ENCODE measurements around the gene CALD1. TPM values are rescaled to one million over a fixed set of nuclear protein-coding genes. Genes with fewer than 3 reads are reported as not detected.

CALD1 gene
- total RNA-seq, 1 experiment from 2014 or later = 107 TPM

- no peak for DNase-seq
- Histone ChIP-seq H4K5ac (ENCODE audit: insufficient read length, low read depth, low read length) (no peak overlapping the region), H2AK5ac (ENCODE audit: insufficient read length, low read length) (no peak overlapping the region), H3K27ac (ENCODE audit: insufficient read length, low read depth, low read length) (no peak overlapping the region), H4K91ac (ENCODE audit: insufficient read length, low read depth, low read length) (no peak overlapping the region), H3K9ac (ENCODE audit: extremely low read depth, insufficient read length, low read length) (no peak overlapping the region), H2BK20ac (ENCODE audit: low read depth, low read length, poor library complexity, severe bottlenecking) (no peak overlapping the region), H3K4me1 (ENCODE audit: insufficient read depth, low read length) (no peaks in the 10 kb centered on the region; the same call in 1 of the 2 replicates), H3T11ph (ENCODE audit: low read length) (no peak overlapping the region), H2BK12ac (ENCODE audit: insufficient read length, low read depth, low read length) (no peak overlapping the region), H4K8ac (replicated peaks; ENCODE audit: insufficient read length, low read depth, low read length) (no peak overlapping the region), H3K14ac (ENCODE audit: insufficient read depth, low read length) (no peak overlapping the region), H3K23ac (ENCODE audit: insufficient read length, low read depth, low read length) (no peak overlapping the region), H3K18ac (ENCODE audit: insufficient read length, low read depth, low read length) (no peak overlapping the region), H2BK15ac (ENCODE audit: low read depth, low read length) (no peak overlapping the region), H2BK5ac (ENCODE audit: insufficient read length, low read length) (no peak overlapping the region), H3K56ac (ENCODE audit: insufficient read length, low read depth, low read length) (no peak overlapping the region), H3K27me3 (ENCODE audit: insufficient read depth, low read length) (no peaks in the 10 kb centered on the region), H3K79me2 (ENCODE audit: insufficient read depth, low read length) (no peaks in the 10 kb centered on the region), H3K79me1 (ENCODE audit: insufficient read depth, low read depth, low read length, poor library complexity, severe bottlenecking) (no peaks in the 10 kb centered on the region), H4K20me1 (ENCODE audit: control insufficient read depth, insufficient read depth, insufficient read length) (no peaks in the 10 kb centered on the region), H3K9me3 (ENCODE audit: control insufficient read depth, low read depth, low read length) (no peaks in the 10 kb centered on the region), H2BK120ac (ENCODE audit: low read depth, low read length, poor library complexity, severe bottlenecking) (no peak overlapping the region), H2AFZ (ENCODE audit: low read length) (no peak overlapping the region), H3K4me2 (ENCODE audit: insufficient read depth, insufficient read length, low read length) (no peak overlapping the region), H3K23me2 (ENCODE audit: insufficient read length, low read depth, low read length, poor library complexity, severe bottlenecking) (peaks cover 2% of the 10 kb centered on the region), H3K4ac (ENCODE audit: low read depth, low read length) (no peak overlapping the region)
- H3K36me3 Mint-ChIP-seq (ENCODE audit: insufficient read depth in 1 of 3, low read depth in 3 of 3) = peaks cover 2 to 32% (median 7%) of the 10 kb centered on the region in 3 experiments
- no peak for TF ChIP-seq CTCF (conservative IDR thresholded peaks at IDR 0.05)
- peaks cover 8 to 14% of the 10 kb centered on the region in 2 experiments for H3K4me1 Mint-ChIP-seq
- H3K4me3 Mint-ChIP-seq = no peak overlapping the region
- H3K27me3 Mint-ChIP-seq (ENCODE audit: low read depth) = no peaks in the 10 kb centered on the region
- H3K9me3 Mint-ChIP-seq = no peaks in the 10 kb centered on the region
- no CpG with 5 or more reads among the region's 2 CpGs for WGBS (ENCODE audit: extremely low coverage, insufficient read length, low lambda C conversion rate)
- no peak overlapping the region; a peak in 1 of 7 replicates for H3K27ac Mint-ChIP-seq
Observed at GRCh38 chr7:134991469-134992339, 212.3 kb downstream of the CALD1 start.

Measured in H9 (cell line).